A549 (cell line): Measurements from ENCODE around the gene PPM1B. TPM values are rescaled to one million over a fixed set of nuclear protein-coding genes. Genes with fewer than 3 reads are reported as not detected.

Experiments used
- ATAC-seq, 2 experiments: fragments of 200-7000 bp in 1 of 2; fragments of >200 bp in 1 of 2; cut with Nextera tagmentation in 1 of 2; cut with Tn5 transposase in 1 of 2; 3 replicates each; pipeline versions ENCODE4 v1.8.0 to v1.9.1; 2018 to 2020; ENCODE audit warnings: mild to moderate bottlenecking in 1 of 2, moderate library complexity in 1 of 2
- CTCF ChIA-PET: fragments of 300-600 bp; sonication (Branson Sonifier 250); formaldehyde crosslinking; extraction: SDS; loops from one replicate; lab custom pipeline; 2021; ENCODE audit warnings: antibody characterized with exemption, inconsistent platforms; lab: Yijun Ruan, JAX
- POLR2A ChIA-PET: fragments of 350-600 bp; formaldehyde crosslinking; extraction: SDS; loops from one replicate; lab custom pipeline; 2021; ENCODE audit warnings: antibody characterized with exemption, inconsistent platforms; lab: Yijun Ruan, JAX
- DNase-seq, 2 experiments: peaks; one replicate each; pipeline versions ENCODE4 v3.0.0 to v3.0.0-alpha.2; 2011 to 2016; ENCODE audit warnings: low read depth in 1 of 2, low spot score in 1 of 2
- FAIRE-seq: peaks from 2 replicates; lab custom pipeline; 2011; peaks lifted over from hg19 to GRCh38; lab: Jason Lieb, UNC
- H3K27ac ChIP-seq, 2 experiments: fragments of >200 bp; sonication (Bioruptor Twin); formaldehyde crosslinking; 3 replicates each; pipeline ENCODE4 v1.5.1; 2016 to 2017
- H3K4me1 ChIP-seq: fragments of >200 bp; sonication (Bioruptor Twin); formaldehyde crosslinking; 3 replicates; pipeline ENCODE4 v1.6.1; 2016
- H3K4me2 ChIP-seq: fragments of >200 bp; sonication (Bioruptor Twin); formaldehyde crosslinking; 3 replicates; pipeline ENCODE4 v1.6.1; 2016
- H3K4me3 ChIP-seq: fragments of >200 bp; sonication (Bioruptor Twin); formaldehyde crosslinking; 3 replicates; pipeline ENCODE4 v1.5.1; 2016
- H3K9me3 ChIP-seq: fragments of >200 bp; sonication (Bioruptor Twin); formaldehyde crosslinking; 3 replicates; pipeline ENCODE4 v1.6.1; 2016
- CEBPB ChIP-seq, 2 experiments: fragments of >200 bp in 1 of 2; sonication (Bioruptor Twin) in 1 of 2; formaldehyde crosslinking in 1 of 2; IDR thresholded peaks; 2 replicates each; pipeline ENCODE4 v1.6.1; 2012 to 2016
- CHD2 ChIP-seq: fragments of 150-350 bp; IDR thresholded peaks from 2 replicates; pipeline ENCODE4 v1.6.1; 2014; ENCODE audit warnings: low read length; ENCODE audit not compliant: partially characterized antibody
- CTCF ChIP-seq: fragments of >200 bp; sonication (Bioruptor Twin); formaldehyde crosslinking; IDR thresholded peaks from 3 replicates; pipeline ENCODE4 v1.5.1; 2016
- EP300 ChIP-seq, 2 experiments: fragments of >200 bp; sonication (Bioruptor Twin); formaldehyde crosslinking; IDR thresholded peaks; 2 replicates in 1 of 2; 3 replicates in 1 of 2; pipeline ENCODE4 v1.6.1; 2016 to 2017
- FOSL2 ChIP-seq, 2 experiments: fragments of 450-650 bp in 1 of 2; fragments of >200 bp in 1 of 2; sonication (Bioruptor Twin) in 1 of 2; formaldehyde crosslinking; IDR thresholded peaks; 2 replicates each; pipeline versions ENCODE4 v1.5.0 to v1.6.1; 2016 to 2020; ENCODE audit warnings: mild to moderate bottlenecking in 1 of 2, moderate library complexity in 1 of 2
- FOXS1 ChIP-seq: fragments of 250-450 bp; sonication (Bioruptor Pico); IDR thresholded peaks from 2 replicates; pipeline ENCODE4 v1.5.0; 2020; ENCODE audit warnings: mild to moderate bottlenecking, moderate library complexity
- HEYL ChIP-seq: fragments of 250-450 bp; sonication (Bioruptor Pico); IDR thresholded peaks from 2 replicates; pipeline ENCODE4 v1.8.0; 2021; ENCODE audit warnings: mild to moderate bottlenecking, moderate library complexity
- HMGXB4 ChIP-seq: fragments of 250-450 bp; sonication (Bioruptor Pico); IDR thresholded peaks from 2 replicates; pipeline ENCODE4 v1.5.0; 2021; ENCODE audit warnings: mild to moderate bottlenecking, moderate library complexity, borderline replicate concordance
- JUN ChIP-seq, 2 experiments: fragments of >200 bp; sonication (Bioruptor Twin); formaldehyde crosslinking; IDR thresholded peaks; 2 replicates in 1 of 2; 3 replicates in 1 of 2; pipeline ENCODE4 v1.6.1; 2016 to 2017
- KDM1A ChIP-seq: fragments of 200-600 bp; sonication (generic); IDR thresholded peaks from 2 replicates; pipeline ENCODE4 v1.6.1; 2016; ENCODE audit warnings: low read depth, mild to moderate bottlenecking
- KDM5A ChIP-seq: fragments of 200-600 bp; sonication (generic); IDR thresholded peaks from 2 replicates; pipeline ENCODE4 v1.6.1; 2016; ENCODE audit warnings: antibody characterized with exemption, mild to moderate bottlenecking
- MAFK ChIP-seq: fragments of 450-650 bp; IDR thresholded peaks from 2 replicates; pipeline ENCODE4 v1.6.1; 2014; ENCODE audit not compliant: partially characterized antibody
- NR3C1 ChIP-seq: fragments of >200 bp; sonication (Bioruptor Twin); formaldehyde crosslinking; IDR thresholded peaks from 3 replicates; pipeline ENCODE4 v1.6.1; 2017
- PHF8 ChIP-seq: fragments of 200-600 bp; sonication (generic); IDR thresholded peaks from 2 replicates; pipeline ENCODE4 v1.6.1; 2016; ENCODE audit warnings: low read depth, mild to moderate bottlenecking, antibody characterized with exemption, moderate library complexity, borderline replicate concordance
- POLR2A ChIP-seq: IDR thresholded peaks from 2 replicates; pipeline ENCODE4 v1.6.1; 2012; ENCODE audit warnings: mild to moderate bottlenecking, low read length
- POLR2AphosphoS2 ChIP-seq: conservative IDR thresholded peaks from 2 replicates; pipeline ENCODE4 v1.6.1; 2012; ENCODE audit warnings: low read length, improper control_type of control experiment, inconsistent platforms
- RAD21 ChIP-seq, 2 experiments: fragments of >200 bp in 1 of 2; sonication (Bioruptor Twin) in 1 of 2; formaldehyde crosslinking in 1 of 2; IDR thresholded peaks in 1 of 2; conservative IDR thresholded peaks in 1 of 2; 2 replicates in 1 of 2; 3 replicates in 1 of 2; pipeline ENCODE4 v1.6.1; 2012 to 2018; ENCODE audit warnings: inconsistent platforms in 1 of 2
- RCOR1 ChIP-seq: fragments of 150-350 bp; IDR thresholded peaks from 2 replicates; pipeline ENCODE4 v1.6.1; 2014; ENCODE audit warnings: antibody characterized with exemption, low read length, low read depth
- RFX5 ChIP-seq: fragments of 450-650 bp; IDR thresholded peaks from 2 replicates; pipeline ENCODE4 v1.7.1; 2014; ENCODE audit warnings: antibody characterized with exemption, mild to moderate bottlenecking, moderate library complexity
- SMC3 ChIP-seq: fragments of >200 bp; sonication (Bioruptor Twin); formaldehyde crosslinking; IDR thresholded peaks from 3 replicates; pipeline ENCODE4 v1.6.1; 2018; ENCODE audit warnings: inconsistent platforms
- TP53 ChIP-seq: fragments of 250-450 bp; sonication (Bioruptor Pico); IDR thresholded peaks from 2 replicates; pipeline ENCODE4 v1.5.0; 2021; ENCODE audit warnings: mild to moderate bottlenecking, moderate library complexity
- USF2 ChIP-seq: fragments of 450-650 bp; IDR thresholded peaks from 2 replicates; pipeline ENCODE4 v1.6.1; 2014; ENCODE audit warnings: antibody characterized with exemption
- ZSCAN20 ChIP-seq: fragments of 250-450 bp; sonication (Bioruptor Pico); IDR thresholded peaks from 2 replicates; pipeline ENCODE4 v1.8.0; 2022; ENCODE audit warnings: mild to moderate bottlenecking, moderate library complexity
- WGBS: methylation state at CpG from one replicate; pipeline ENCODE4 v1.1.6; 2017; ENCODE audit errors: missing lambda C conversion rate; 5-methylcytosine and 5-hydroxymethylcytosine counted together
- polyA plus RNA-seq, 4 experiments: library from polyadenylated mRNA; depleted of rRNA in 3 of 4; stranded (reverse); fragments of >200 nt; fragmentation: RNase III in 1 of 4; extraction: RNeasy Plus Mini Kit Qiagen cat#74134 plus additional on column Dnase treatment in 1 of 4; gene quantifications; 2 replicates in 3 of 4; 3 replicates in 1 of 4; pipeline ENCODE4 v1.2.3, GENCODE V29; 2011 to 2017
- TF ChIP-seq, protein P1 (sequence below): fragments of 200-600 bp; sonication (generic); IDR thresholded peaks from 2 replicates; pipeline ENCODE4 v1.6.1; 2016; ENCODE audit warnings: antibody characterized with exemption, mild to moderate bottlenecking, moderate library complexity
- TF ChIP-seq, protein P2 (sequence below): IDR thresholded peaks from 2 replicates; pipeline ENCODE4 v1.6.1; 2012
- TF ChIP-seq, protein P3 (sequence below): IDR thresholded peaks from 2 replicates; pipeline ENCODE4 v1.6.1; 2012

Gene PPM1B
- polyA plus RNA-seq, 2 of the 4 experiments (the other 2 are of a cell fraction), result 49.0 to 75.1 TPM

- POLR2A ChIA-PET, result no interaction called here
- FAIRE-seq, result no peak
- TF ChIP-seq POLR2AphosphoS2 (no peak), ZSCAN20 (no peak), POLR2A (no peak), RCOR1 (no peak), HMGXB4 (CRISPR knock-in tag) (no peak), TP53 (CRISPR knock-in tag) (no peak), RAD21 (conservative IDR thresholded peaks at IDR 0.05 in 1 of 2, IDR thresholded peaks at IDR 0.05 in 1 of 2) (no peak), SMC3 (no peak), MAFK (no peak), EP300 (IDR thresholded peaks at IDR 0.05) (no peak), PHF8 (no peak), USF2 (no peak), CTCF (no peak), CEBPB (IDR thresholded peaks at IDR 0.05) (no peak), KDM5A (no peak)
- TF ChIP-seq, protein P1, sequence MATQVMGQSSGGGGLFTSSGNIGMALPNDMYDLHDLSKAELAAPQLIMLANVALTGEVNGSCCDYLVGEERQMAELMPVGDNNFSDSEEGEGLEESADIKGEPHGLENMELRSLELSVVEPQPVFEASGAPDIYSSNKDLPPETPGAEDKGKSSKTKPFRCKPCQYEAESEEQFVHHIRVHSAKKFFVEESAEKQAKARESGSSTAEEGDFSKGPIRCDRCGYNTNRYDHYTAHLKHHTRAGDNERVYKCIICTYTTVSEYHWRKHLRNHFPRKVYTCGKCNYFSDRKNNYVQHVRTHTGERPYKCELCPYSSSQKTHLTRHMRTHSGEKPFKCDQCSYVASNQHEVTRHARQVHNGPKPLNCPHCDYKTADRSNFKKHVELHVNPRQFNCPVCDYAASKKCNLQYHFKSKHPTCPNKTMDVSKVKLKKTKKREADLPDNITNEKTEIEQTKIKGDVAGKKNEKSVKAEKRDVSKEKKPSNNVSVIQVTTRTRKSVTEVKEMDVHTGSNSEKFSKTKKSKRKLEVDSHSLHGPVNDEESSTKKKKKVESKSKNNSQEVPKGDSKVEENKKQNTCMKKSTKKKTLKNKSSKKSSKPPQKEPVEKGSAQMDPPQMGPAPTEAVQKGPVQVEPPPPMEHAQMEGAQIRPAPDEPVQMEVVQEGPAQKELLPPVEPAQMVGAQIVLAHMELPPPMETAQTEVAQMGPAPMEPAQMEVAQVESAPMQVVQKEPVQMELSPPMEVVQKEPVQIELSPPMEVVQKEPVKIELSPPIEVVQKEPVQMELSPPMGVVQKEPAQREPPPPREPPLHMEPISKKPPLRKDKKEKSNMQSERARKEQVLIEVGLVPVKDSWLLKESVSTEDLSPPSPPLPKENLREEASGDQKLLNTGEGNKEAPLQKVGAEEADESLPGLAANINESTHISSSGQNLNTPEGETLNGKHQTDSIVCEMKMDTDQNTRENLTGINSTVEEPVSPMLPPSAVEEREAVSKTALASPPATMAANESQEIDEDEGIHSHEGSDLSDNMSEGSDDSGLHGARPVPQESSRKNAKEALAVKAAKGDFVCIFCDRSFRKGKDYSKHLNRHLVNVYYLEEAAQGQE, result no peak
- TF ChIP-seq, protein P2, sequence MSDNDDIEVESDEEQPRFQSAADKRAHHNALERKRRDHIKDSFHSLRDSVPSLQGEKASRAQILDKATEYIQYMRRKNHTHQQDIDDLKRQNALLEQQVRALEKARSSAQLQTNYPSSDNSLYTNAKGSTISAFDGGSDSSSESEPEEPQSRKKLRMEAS, result no peak
- TF ChIP-seq, all 56 proteins: peak for 0
Observed at GRCh38 chr2:44215827-44216226, 47.2 kb downstream of the PPM1B start.

GRCh38 chr2:44218771-44219170 lies 50.1 kb downstream of the PPM1B start:
- 70% methylated on average over 2 of the region's 2 CpGs for WGBS
- TF ChIP-seq ZSCAN20 (no peak), FOXS1 (no peak), FOSL2 (IDR thresholded peaks at IDR 0.05) (no peak), FOSL2 (CRISPR knock-in tag; IDR thresholded peaks at IDR 0.05) (no peak), CEBPB (IDR thresholded peaks at IDR 0.05) (no peak), RFX5 (no peak), PHF8 (no peak), NR3C1 (no peak), KDM1A (no peak), JUN (IDR thresholded peaks at IDR 0.05) (no peak), CHD2 (no peak), CTCF (no peak), HEYL (CRISPR knock-in tag) (no peak)
- TF ChIP-seq, protein P3, sequence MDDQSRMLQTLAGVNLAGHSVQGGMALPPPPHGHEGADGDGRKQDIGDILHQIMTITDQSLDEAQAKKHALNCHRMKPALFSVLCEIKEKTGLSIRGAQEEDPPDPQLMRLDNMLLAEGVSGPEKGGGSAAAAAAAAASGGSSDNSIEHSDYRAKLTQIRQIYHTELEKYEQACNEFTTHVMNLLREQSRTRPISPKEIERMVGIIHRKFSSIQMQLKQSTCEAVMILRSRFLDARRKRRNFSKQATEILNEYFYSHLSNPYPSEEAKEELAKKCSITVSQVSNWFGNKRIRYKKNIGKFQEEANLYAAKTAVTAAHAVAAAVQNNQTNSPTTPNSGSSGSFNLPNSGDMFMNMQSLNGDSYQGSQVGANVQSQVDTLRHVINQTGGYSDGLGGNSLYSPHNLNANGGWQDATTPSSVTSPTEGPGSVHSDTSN, result no peak

More at GRCh38 chr2:44215827-44216226, 47.2 kb downstream of the PPM1B start:
- no peaks in the 10 kb centered on the region for H3K9me3 ChIP-seq
- DNase-seq (no peak), ATAC-seq (no peak)
- peak overlapping the region; percentile 27 for H3K4me2 ChIP-seq
- CTCF ChIA-PET, result no interaction called here
- peaks cover 19% of the 10 kb centered on the region for H3K4me1 ChIP-seq
- WGBS, result 71% methylated on average over 2 of the region's 2 CpGs
- H3K27ac ChIP-seq, result no peak overlapping the region
- H3K4me3 ChIP-seq, result no peak overlapping the region

More at GRCh38 chr2:44218771-44219170, 50.1 kb downstream of the PPM1B start:
- ChIA-PET CTCF (interaction anchor here (0.6 kb wide), 1 partner anchor 378 kb away, joined by 3 read pairs; no protein-coding TSS in a partner anchor), POLR2A (interaction anchor here (0.7 kb wide), 1 partner anchor 51 kb away, joined by 3 read pairs; no protein-coding TSS in a partner anchor)
- ATAC-seq (peak; percentile 70 to 80; a peak in 5 of 6 replicates), FAIRE-seq (no peak), DNase-seq (peak in 1 of 2 experiments; percentile 32)
- Histone ChIP-seq H3K27ac (no peak overlapping the region), H3K4me3 (no peak overlapping the region), H3K4me1 (peaks cover 17% of the 10 kb centered on the region; the same call in 2 of the 3 replicates), H3K4me2 (no peak overlapping the region), H3K9me3 (no peaks in the 10 kb centered on the region)
